GM19099 (cell line): ENCODE data around the gene SFXN2.

Experiments used
- POLR2A ChIP-seq: IDR thresholded peaks from 3 replicates; pipeline ENCODE4 v1.6.1; 2011; ENCODE audit warnings: low read depth; ENCODE audit not compliant: insufficient read length; ENCODE audit errors: extremely low read depth

Gene SFXN2

DNA sequence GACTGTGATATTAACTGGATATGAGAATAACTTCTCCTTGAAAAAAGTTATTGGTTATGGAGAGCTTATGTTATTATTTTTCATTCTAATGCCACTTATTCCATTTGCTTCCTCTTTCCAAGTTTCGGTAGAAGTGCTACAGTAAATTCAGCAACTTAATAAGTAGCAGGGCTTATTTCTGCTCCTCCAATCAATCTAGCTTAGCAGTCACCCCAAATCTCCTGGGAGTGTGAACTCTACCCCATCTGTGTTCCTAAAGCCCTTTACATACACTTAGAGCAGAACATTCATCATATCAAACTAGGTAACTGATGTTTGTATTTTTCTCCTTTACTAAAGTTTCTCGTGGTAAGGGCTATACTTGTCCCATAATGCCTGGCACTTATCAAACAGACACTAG is 8.9 kb upstream of the SFXN2 start:
- no peak for TF ChIP-seq POLR2A

DNA sequence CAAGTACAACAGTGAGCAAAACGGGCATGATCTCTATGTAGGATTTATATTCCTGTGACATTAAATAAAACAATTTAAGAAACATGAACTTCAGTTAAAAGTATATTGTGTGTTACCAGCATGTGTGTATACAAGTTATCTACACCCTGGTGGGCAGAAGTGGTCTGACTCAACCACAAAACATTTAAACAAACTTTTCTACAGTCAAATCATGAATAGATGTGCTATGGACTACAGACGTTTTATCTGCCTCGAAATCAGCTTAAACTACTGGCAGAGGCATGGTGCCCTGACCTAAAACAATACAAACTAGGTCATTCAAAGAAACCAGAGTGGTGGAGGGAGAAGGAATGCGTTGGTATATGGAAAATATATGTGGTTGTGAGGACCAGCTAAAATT is 3.8 kb upstream of the SFXN2 start:
- no peak for TF ChIP-seq POLR2A

DNA sequence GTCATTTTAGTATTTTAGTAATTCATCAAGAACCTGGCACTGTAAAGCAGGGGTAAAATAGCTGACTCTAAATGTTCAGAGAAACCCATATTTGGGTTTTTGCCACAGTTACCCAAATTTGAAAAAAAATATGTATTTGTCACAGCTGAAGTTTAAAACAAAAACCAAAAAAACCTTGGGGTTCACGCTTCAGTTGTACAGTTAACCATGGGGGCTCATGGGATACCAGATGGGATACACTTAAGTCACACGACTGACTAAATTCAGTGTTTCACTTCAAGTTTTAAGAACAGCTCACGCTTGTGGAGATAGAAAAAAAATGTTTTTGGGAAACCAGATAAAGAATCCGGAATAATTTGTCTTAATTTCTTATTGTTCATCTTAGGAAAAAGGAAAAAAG is 2.3 kb upstream of the SFXN2 start:
- TF ChIP-seq POLR2A, result peak; percentile 47

DNA sequence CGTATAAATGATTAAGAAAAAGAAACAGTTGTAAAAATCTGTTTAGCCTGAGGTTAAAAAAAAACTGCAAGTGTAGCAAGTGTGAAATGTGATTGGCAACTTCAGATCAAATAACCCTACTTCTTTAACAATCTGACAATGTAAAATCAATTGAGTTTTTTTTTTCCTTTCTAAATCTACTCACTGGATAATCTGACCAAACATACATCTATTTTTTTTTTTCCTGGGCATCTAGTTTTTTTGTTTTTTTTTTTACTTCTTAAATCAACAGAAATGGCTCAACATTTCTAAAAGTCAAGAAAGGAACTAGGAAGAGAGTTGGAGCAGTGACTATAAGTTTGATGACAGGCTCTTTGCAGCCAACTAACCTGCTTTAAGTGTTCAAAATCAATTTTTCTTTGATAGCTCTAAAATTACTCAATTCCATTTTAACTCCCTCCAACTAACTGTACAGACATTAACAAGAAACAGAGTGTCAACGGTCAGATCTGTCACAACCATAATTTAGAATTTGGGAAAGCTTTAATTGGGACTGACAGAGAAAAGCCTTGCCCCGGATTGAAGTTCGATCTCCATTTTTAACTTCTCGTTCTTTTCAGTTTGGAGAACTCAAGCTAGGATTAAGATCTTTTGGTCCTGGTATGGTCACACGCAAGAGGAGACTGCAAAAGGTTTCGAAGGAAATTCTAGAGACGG is 1.4 kb upstream of the SFXN2 start:
- TF ChIP-seq POLR2A, result no peak

DNA sequence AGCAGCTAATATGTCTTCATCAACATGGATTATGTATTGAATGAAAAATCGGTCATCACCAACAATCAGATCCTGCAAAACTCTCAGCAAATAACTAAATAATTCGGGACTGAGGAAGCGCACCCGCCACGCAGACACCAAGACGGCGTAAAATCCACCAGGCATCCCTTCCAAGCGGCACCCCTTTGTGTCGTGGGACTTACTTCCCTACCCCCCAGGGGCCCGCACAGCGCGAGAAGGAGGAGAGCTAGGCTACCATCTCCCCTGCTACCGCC is 960 bp upstream of the SFXN2 start:
- no peak for TF ChIP-seq POLR2A

DNA sequence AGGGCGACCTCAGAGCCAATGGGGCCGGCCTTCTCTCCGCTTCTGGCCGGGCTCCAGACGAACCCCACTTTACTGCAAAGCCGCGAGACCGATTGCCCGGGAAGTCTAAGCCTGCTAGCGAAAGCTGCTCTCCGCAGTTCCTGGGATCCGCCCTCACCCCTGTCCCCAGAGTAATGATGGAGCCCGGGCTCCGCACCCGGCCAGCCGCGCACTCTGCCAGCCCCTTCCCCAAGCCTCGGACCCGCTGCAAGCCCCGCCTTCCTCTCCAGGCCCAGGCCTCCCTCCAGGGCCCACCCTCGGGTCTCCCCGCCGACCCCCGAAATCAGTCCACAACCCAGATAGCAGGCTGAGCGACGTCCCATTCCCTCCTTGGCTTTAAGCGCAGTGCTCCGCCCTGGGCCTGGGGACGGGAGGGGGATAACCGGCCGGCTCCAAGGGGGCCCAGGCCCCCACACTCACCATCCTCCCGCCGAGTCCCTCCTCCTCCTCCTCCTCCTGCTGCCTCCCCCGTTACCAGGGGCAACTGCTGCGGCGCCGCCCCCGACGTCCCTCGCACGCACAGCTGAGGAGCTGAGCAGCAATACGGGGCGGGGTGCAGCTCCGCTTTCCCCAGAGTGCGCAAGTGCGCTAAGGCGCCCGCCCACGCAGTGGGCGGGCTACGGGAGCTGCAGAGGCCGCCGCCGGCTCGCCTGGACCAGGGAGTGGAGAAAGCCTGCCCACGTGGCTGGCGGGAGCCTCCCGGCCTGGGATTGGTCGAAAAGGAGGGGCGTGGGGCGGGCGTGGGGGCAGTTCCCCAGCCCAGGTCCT is 419 bp upstream of the SFXN2 start, which contains the start of gene ARL3:
ARL3 (minus strand) TSS at position 584 of the 807 bp plus-strand sequence; CDS start at position 462, 122 bp downstream.
- TF ChIP-seq POLR2A, result peak; percentile 34

DNA sequence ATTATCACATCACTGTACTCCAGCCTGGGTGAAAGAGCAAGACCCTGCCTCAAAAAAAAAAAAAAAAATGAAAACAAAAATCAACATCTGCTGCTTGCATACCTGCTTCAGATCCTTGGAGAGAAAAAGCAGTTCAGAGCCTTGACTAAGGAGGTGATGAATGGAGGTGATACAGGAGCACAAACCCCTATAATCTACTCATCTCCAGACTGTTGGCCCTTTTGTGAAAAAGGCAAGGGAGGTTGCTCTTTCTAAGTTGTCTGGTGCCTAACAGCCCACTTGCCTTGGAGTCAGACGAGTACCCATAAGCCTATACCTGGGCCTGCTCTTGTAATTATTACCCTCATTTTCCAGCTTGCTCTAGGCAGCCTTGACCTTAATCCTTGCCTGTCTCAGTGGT is 1.4 kb downstream of the SFXN2 start:
- TF ChIP-seq POLR2A, result no peak

DNA sequence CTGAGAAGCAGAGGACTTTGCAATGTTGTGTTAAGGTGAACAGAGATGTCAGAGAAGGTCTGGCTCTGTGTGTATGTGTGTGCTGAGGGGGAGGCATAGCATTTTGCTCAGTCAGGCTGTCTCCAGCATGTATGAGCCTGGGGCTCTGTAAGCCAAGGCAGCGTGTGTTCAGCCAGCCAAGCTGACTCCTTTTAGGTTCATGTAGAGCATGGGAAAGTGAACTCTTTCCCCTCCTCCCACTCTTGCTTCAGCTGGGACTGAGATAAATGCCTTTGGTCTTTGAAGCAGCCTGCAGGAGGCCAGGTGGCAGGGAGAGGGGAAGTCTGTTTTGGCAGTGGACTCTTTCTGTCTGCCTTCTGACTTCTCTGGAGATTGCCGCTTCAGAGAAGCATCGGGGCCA is 3.8 kb downstream of the SFXN2 start:
- no peak for TF ChIP-seq POLR2A

DNA sequence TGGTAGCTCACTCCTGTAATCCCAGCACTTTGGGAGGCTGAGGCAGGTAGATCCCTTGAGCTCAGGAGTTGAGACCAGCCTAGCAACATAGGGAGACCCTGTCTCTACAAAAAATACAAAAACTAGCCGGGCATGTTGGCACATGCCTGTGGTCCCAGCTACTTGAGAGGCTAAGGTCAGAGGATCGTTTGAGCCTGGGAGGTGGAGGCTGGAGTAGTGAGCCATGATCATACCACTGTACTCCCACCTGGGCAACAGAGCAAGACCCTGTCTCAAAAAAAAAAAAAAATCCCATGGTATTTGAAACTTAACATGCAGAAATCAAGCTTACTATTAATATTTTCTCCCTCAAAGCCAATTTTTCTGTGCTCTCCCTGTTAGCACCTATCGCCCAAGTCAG is 5.9 kb downstream of the SFXN2 start:
- TF ChIP-seq POLR2A, result no peak

DNA sequence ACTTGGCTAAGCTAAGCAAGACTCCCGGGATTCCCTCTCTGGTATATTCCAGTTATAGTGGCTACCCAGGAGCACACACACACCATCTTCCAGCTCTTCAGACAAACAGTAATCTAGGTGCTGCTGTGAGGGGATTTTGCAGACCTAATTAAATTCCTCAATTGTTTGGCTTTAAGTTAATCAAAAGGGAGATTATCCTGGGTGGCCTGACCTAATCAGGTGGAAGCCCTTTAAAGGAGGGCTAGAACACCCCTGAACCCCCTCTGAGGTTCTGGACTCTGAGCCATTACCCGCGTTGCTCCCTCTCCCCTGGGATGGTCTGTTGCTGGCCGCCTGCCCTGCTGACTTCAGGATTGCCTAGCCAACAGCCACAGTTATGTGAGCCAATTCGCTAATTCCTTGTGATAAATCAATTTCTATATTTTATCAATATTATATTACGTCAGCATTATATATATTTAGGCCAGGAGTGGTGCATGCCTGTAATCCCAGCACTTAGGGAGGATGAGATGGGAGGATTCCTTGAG is 6.4 kb downstream of the SFXN2 start:
- no peak for TF ChIP-seq POLR2A

DNA sequence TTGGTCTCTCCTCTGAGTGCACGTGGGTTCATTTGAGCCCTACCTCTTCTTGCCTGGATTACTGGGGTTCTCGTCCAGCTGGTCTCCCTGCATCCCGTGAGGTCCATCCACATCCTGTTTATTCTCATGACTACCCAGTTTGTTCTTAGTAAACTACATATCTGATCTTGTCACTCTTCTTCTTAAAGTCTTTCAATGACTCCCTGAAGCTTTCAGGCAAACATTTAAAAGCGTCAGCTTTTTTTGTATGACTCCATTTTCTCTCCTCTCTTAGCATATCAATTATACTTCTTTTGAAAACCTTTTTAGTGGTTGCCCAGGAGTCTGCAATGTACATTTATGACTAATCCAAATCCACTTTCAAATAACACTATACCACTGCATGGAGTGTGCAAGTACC is 7.5 kb downstream of the SFXN2 start:
- TF ChIP-seq POLR2A, result no peak

DNA sequence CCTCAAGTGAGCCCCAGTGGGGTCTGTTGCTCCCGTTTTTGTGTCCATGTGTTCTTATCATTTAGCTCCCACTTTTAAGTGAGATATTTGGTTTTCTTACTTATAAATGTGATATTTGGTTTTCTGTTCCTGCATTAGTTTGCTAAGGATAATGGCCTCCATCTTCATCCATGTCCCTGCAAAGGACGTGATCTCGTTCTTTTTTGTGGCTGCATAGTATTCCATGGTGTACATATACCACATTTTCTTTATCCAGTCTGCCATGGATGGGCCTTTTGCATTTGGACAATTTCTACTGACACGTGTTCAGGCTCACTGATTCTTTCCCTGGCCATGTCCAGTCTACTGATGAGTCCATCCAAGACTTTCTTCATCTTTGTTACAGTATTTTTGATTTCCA is 9.6 kb downstream of the SFXN2 start:
- TF ChIP-seq POLR2A, result no peak

DNA sequence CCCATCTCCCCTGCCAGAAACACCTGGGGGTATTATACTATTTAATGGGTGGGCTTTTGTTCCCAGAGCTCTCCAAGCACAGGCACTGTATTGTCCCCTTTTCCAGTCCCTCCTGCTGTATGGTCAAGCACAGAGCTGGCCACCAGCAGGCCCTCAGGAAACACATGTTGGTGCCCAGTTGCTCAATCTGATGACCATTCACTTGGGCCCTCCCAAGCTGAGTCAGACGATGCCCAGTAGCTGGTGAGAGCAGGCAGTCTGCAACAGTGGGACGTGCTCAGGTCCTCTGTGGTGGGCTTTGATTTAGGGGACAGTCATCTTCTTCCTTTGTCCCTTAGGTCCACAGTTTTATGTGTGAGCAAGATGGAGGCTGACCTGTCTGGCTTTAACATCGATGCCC is 11.8 kb downstream of the SFXN2 start:
- no peak for TF ChIP-seq POLR2A

DNA sequence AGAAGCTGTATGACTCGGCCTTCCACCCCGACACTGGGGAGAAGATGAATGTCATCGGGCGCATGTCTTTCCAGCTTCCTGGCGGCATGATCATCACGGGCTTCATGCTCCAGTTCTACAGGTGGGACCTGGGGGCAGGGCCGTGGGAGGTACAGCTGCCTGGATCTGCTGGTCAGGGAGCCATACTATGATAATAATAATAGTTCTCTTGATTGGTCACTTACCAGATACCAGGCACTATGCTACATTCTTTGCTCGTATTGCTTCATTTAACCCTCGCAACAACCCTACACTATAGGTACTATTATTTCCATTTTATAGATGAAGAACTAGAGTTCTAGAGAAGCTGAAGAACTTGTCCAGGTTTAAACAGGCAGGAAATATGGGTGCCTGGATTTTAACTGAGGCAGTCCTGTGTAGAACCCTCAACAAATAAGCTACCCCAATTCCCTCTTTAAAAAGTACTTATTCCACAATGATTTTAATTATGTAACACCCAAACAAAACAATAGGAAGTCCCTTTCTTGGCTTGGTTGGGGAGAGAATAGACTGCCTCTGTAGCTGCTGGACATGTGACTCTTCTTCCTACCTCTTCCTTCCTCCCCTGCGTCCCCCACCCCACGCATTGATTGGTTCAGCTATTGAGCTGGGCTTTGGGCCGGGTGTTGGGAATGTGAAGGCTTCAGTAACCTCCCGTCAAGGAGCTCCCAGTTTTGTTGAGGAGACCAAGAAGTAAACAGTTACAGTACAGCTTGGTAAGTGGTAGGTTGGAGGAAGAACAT is 12.8 kb downstream of the SFXN2 start:
- no peak for TF ChIP-seq POLR2A
